ENCODE measurements around the gene NINJ2.
A peak's percentile ranks its signal among the peaks of the same experiment; 100 is the strongest.
"Not testable (repeated sequence)": the region's sequence is repeated elsewhere in the genome, so short reads cannot be mapped to it uniquely, and the experiment has no call there.

NINJ2 gene

DNA sequence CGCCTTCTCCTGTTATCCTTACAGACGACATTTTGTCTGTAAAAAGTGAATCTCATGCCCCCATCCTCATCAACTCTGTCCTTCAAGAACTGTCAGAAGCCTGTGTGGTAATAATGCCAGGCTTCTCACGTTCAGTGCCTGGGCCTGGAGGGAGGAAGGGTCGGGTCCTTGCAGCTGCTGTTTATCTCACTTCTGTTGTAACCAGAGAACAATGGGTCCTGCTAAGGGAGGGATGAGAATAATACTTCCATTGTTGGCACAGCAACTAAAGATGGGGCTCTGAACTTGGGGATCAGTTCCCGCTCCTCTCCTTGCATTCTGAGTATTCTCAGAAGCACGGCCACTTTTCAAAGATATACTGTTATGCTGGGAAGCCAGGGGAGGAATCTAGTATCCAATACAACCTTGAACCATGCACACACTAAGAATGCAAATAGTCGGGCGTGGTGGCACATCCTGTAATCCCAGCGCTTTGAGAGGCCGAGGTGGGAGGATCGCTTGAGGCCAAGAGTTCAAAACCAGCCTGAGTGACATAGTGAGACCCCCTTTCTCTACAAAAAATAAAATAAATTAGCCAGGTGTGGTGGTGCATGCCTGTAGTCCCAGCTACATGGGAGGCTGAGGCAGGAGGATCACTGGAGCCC is 38.8 kb upstream of the NINJ2 start:
- Histone ChIP-seq H3K27ac (ENCODE audit: low read depth, low read length) (no peak overlapping the region), H3K4me2 (ENCODE audit: low read length) (no peak overlapping the region), H4K8ac (ENCODE audit: low read depth, low read length) (no peak overlapping the region), H2AK5ac (ENCODE audit: low read length) (no peak overlapping the region), H2BK5ac (ENCODE audit: low read length) (no peak overlapping the region), H3K4ac (ENCODE audit: low read depth, low read length) (no peak overlapping the region), H4K5ac (ENCODE audit: low read length) (no peak overlapping the region), H3K79me1 (ENCODE audit: low read length) (no peaks in the 10 kb centered on the region), H3K4me1 (ENCODE audit: control insufficient read depth, low read depth, low read length) (no peaks in the 10 kb centered on the region), H3K36me3 (ENCODE audit: control insufficient read depth, insufficient read depth, low read length) (no peaks in the 10 kb centered on the region), H3K9ac (ENCODE audit: low read length) (no peak overlapping the region), H2BK120ac (ENCODE audit: low read depth, low read length) (no peak overlapping the region), H2BK15ac (replicated peaks; ENCODE audit: low read depth) (no peak overlapping the region), H3K18ac (ENCODE audit: low read length) (no peak overlapping the region), H3K56ac (ENCODE audit: low read length) (no peak overlapping the region), H3K79me2 (ENCODE audit: control insufficient read depth, insufficient read depth, low read length) (no peaks in the 10 kb centered on the region), H3K23ac (ENCODE audit: low read length) (no peak overlapping the region), H3K27me3 (ENCODE audit: insufficient read depth, low read length, poor library complexity) (no peaks in the 10 kb centered on the region), H3K4me3 (ENCODE audit: low read length) (no peak overlapping the region)
- DNase-seq = no peak
- WGBS (ENCODE audit: extremely low coverage, insufficient coverage, low lambda C conversion rate) = no CpG with 5 or more reads among the region's 11 CpGs

DNA sequence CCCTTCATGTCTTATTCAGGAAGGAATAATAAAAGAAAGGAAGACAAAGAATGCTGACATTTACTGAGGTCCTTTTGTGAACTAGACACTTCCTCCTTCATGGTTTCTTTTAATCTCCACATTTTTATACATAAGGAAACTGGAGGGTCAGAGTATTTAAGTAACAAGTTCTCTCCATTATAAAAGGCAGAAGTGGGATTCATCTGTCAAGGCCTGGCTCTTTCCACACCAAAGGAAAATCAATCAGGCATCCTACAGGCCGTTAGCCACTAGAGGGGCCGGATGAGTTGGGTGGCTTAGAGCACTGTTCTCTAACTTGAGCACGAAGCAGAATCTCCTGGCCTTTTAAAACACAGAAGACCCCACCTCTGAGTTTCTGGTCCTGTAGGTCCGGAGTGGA is 36.8 kb upstream of the NINJ2 start:
- no peak overlapping the region for H3K4me2 ChIP-seq (ENCODE audit: low read length)
- no peak overlapping the region for H2BK120ac ChIP-seq (ENCODE audit: low read depth, low read length)
- no peaks in the 10 kb centered on the region for H3K79me1 ChIP-seq (ENCODE audit: low read length)
- H4K5ac ChIP-seq (ENCODE audit: low read length) = no peak overlapping the region
- H3K56ac ChIP-seq (ENCODE audit: low read length) = no peak overlapping the region
- no peak overlapping the region for H3K4ac ChIP-seq (ENCODE audit: low read depth, low read length)
- no peak overlapping the region for H3K18ac ChIP-seq (ENCODE audit: low read length)
- H3K27me3 ChIP-seq (ENCODE audit: insufficient read depth, low read length, poor library complexity) = no peaks in the 10 kb centered on the region
- H3K4me1 ChIP-seq (ENCODE audit: control insufficient read depth, low read depth, low read length) = no peaks in the 10 kb centered on the region
- DNase-seq = peak; percentile 36
- H3K4me3 ChIP-seq (ENCODE audit: low read length) = no peak overlapping the region
- WGBS (ENCODE audit: extremely low coverage, insufficient coverage, low lambda C conversion rate) = no CpG with 5 or more reads among the region's 4 CpGs
- no peak overlapping the region for H2AK5ac ChIP-seq (ENCODE audit: low read length)
- no peak overlapping the region for H3K27ac ChIP-seq (ENCODE audit: low read depth, low read length)
- H2BK15ac ChIP-seq (replicated peaks; ENCODE audit: low read depth) = no peak overlapping the region
- no peak overlapping the region for H2BK5ac ChIP-seq (ENCODE audit: low read length)
- no peak overlapping the region for H3K9ac ChIP-seq (ENCODE audit: low read length)
- H4K8ac ChIP-seq (ENCODE audit: low read depth, low read length) = no peak overlapping the region
- no peak overlapping the region for H3K23ac ChIP-seq (ENCODE audit: low read length)
- no peaks in the 10 kb centered on the region for H3K79me2 ChIP-seq (ENCODE audit: control insufficient read depth, insufficient read depth, low read length)
- no peaks in the 10 kb centered on the region for H3K36me3 ChIP-seq (ENCODE audit: control insufficient read depth, insufficient read depth, low read length)

DNA sequence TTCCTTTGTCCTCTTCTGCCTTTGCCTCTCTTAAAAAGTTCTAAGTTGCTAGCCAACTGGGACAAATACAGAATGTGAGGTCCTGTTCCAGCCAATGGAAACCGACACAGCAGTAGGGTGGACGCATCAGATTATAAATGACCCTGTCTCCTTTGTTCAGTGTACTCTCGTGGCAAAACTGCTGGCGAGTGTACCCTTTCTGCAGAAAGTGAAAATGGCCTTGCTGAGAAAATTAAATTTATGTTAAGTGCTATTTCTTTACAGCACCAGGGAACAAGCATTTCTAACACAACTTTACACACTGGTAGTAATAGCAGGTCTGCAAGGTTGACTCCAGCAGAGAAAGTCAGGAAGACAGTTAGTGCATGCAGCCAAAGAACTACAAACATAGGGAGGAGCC is 35.0 kb upstream of the NINJ2 start:
- H3K27me3 ChIP-seq (ENCODE audit: insufficient read depth, low read length, poor library complexity); H3K79me1 ChIP-seq (ENCODE audit: low read length); H3K4ac ChIP-seq (ENCODE audit: low read depth, low read length); H3K4me2 ChIP-seq (ENCODE audit: low read length); H2AK5ac ChIP-seq (ENCODE audit: low read length); H3K23ac ChIP-seq (ENCODE audit: low read length); H3K56ac ChIP-seq (ENCODE audit: low read length); H3K27ac ChIP-seq (ENCODE audit: low read depth, low read length); H3K9ac ChIP-seq (ENCODE audit: low read length); H2BK5ac ChIP-seq (ENCODE audit: low read length); DNase-seq; H3K18ac ChIP-seq (ENCODE audit: low read length); H4K8ac ChIP-seq (ENCODE audit: low read depth, low read length); H3K4me1 ChIP-seq (ENCODE audit: control insufficient read depth, low read depth, low read length); H2BK120ac ChIP-seq (ENCODE audit: low read depth, low read length); H4K5ac ChIP-seq (ENCODE audit: low read length); H3K79me2 ChIP-seq (ENCODE audit: control insufficient read depth, insufficient read depth, low read length); H2BK15ac ChIP-seq (replicated peaks; ENCODE audit: low read depth); H3K36me3 ChIP-seq (ENCODE audit: control insufficient read depth, insufficient read depth, low read length); H3K4me3 ChIP-seq (ENCODE audit: low read length): not testable (repeated sequence)
- no CpG with 5 or more reads among the region's 4 CpGs for WGBS (ENCODE audit: extremely low coverage, insufficient coverage, low lambda C conversion rate)

DNA sequence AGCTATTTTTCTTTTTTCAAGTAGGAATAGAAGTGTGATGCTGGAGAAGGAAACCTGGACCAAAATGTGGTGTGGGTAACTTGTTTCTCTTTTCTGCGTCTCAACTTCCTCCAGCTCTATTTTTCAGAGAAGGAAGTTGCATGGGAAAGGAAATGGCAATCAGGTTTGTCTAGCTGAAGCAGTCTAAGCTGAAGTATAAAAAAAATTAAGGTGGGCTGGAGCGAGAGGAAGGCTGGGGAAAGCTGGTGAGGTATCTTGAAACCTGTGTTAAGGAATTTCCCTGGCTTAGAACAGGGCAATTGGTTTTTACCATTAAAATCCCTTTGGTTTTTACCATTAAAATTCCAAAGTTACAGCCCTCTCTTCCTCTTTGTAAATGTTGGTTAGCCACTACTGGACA is 34.2 kb upstream of the NINJ2 start:
- H2BK120ac ChIP-seq (ENCODE audit: low read depth, low read length) = no peak overlapping the region
- no peak overlapping the region for H3K4ac ChIP-seq (ENCODE audit: low read depth, low read length)

DNA sequence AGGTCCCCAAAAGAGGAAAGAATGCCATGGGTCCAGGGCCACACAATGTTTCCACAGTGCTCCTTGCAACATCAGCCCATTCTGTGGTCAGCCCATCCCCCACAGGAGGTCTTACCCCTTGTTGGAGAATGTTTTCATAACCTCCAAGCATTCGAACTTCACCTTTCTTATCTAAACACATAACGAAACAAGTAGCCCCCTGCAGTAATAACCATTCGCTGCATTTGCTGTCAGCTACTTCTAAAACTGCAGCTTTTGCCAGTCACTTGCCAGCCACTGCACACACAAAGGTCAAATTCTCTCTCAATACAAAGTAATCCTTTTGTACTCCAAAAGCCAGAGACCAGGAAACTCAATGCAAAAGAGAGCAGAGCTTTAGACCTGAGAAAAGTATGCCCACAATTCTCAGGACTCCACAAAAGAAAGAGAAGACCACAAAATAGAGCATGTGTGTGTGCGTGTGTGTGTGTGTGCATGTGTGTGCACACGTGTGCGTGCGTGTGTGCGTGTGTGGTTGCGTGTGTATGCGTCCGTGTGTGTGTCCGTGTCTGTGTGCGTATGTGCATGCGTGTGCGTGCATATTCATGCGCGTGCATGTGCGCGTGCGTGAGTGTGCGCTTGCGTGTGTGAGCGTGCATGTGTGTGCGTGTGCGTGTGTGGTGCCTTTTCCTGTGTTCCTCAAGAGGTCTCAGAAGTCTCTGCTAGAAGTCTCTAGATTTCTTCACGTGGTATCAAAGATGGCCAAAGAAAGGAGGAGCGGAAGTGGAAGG is 31.7 kb upstream of the NINJ2 start:
- no peak overlapping the region for H3K4ac ChIP-seq (ENCODE audit: low read depth, low read length)
- H4K5ac ChIP-seq (ENCODE audit: low read length) = no peak overlapping the region
- no peaks in the 10 kb centered on the region for H3K4me1 ChIP-seq (ENCODE audit: control insufficient read depth, low read depth, low read length)
- no peak overlapping the region for H3K4me3 ChIP-seq (ENCODE audit: low read length)
- no peak overlapping the region for H3K18ac ChIP-seq (ENCODE audit: low read length)
- no peaks in the 10 kb centered on the region for H3K36me3 ChIP-seq (ENCODE audit: control insufficient read depth, insufficient read depth, low read length)
- H2BK15ac ChIP-seq (replicated peaks; ENCODE audit: low read depth) = no peak overlapping the region
- no peak overlapping the region for H2BK120ac ChIP-seq (ENCODE audit: low read depth, low read length)
- H3K79me1 ChIP-seq (ENCODE audit: low read length) = no peaks in the 10 kb centered on the region
- no peak overlapping the region for H2BK5ac ChIP-seq (ENCODE audit: low read length)
- H3K79me2 ChIP-seq (ENCODE audit: control insufficient read depth, insufficient read depth, low read length) = no peaks in the 10 kb centered on the region
- no peak for DNase-seq
- no peak overlapping the region for H3K23ac ChIP-seq (ENCODE audit: low read length)
- H3K4me2 ChIP-seq (ENCODE audit: low read length) = no peak overlapping the region
- H3K27ac ChIP-seq (ENCODE audit: low read depth, low read length) = no peak overlapping the region
- H2AK5ac ChIP-seq (ENCODE audit: low read length) = no peak overlapping the region
- no peak overlapping the region for H4K8ac ChIP-seq (ENCODE audit: low read depth, low read length)
- H3K56ac ChIP-seq (ENCODE audit: low read length) = no peak overlapping the region
- H3K9ac ChIP-seq (ENCODE audit: low read length) = no peak overlapping the region
- no peaks in the 10 kb centered on the region for H3K27me3 ChIP-seq (ENCODE audit: insufficient read depth, low read length, poor library complexity)
- no CpG with 5 or more reads among the region's 27 CpGs for WGBS (ENCODE audit: extremely low coverage, insufficient coverage, low lambda C conversion rate)

More for the DNA sequence above, 34.2 kb upstream of the NINJ2 start:
- H2BK5ac ChIP-seq (ENCODE audit: low read length) = no peak overlapping the region
- H2AK5ac ChIP-seq (ENCODE audit: low read length) = no peak overlapping the region
- H3K27me3 ChIP-seq (ENCODE audit: insufficient read depth, low read length, poor library complexity) = no peaks in the 10 kb centered on the region
- H4K5ac ChIP-seq (ENCODE audit: low read length) = no peak overlapping the region
- H3K56ac ChIP-seq (ENCODE audit: low read length) = no peak overlapping the region
- H3K79me1 ChIP-seq (ENCODE audit: low read length) = no peaks in the 10 kb centered on the region
- no peak overlapping the region for H4K8ac ChIP-seq (ENCODE audit: low read depth, low read length)
- no peak overlapping the region for H3K27ac ChIP-seq (ENCODE audit: low read depth, low read length)
- no peaks in the 10 kb centered on the region for H3K4me1 ChIP-seq (ENCODE audit: control insufficient read depth, low read depth, low read length)
- no peak overlapping the region for H3K18ac ChIP-seq (ENCODE audit: low read length)
- no peak for DNase-seq
- H2BK15ac ChIP-seq (replicated peaks; ENCODE audit: low read depth) = no peak overlapping the region
- no peak overlapping the region for H3K4me2 ChIP-seq (ENCODE audit: low read length)
- no CpG with 5 or more reads among the region's 2 CpGs for WGBS (ENCODE audit: extremely low coverage, insufficient coverage, low lambda C conversion rate)
- H3K9ac ChIP-seq (ENCODE audit: low read length) = no peak overlapping the region
- H3K4me3 ChIP-seq (ENCODE audit: low read length) = no peak overlapping the region
- H3K79me2 ChIP-seq (ENCODE audit: control insufficient read depth, insufficient read depth, low read length) = no peaks in the 10 kb centered on the region
- H3K23ac ChIP-seq (ENCODE audit: low read length) = no peak overlapping the region
- no peaks in the 10 kb centered on the region for H3K36me3 ChIP-seq (ENCODE audit: control insufficient read depth, insufficient read depth, low read length)
